ENCODE measurements around the gene NAA40. TPM values are rescaled to one million over a fixed set of nuclear protein-coding genes. Genes with fewer than 3 reads are reported as not detected.

Gene NAA40
- total and polyA plus RNA-seq, 2 of the 13 experiments (the other 11 are each of a cell fraction or from before 2014, with no cell fraction given): 11.1 to 17.9 TPM

- TF ChIP-seq THAP8 (CRISPR knock-in tag; IDR thresholded peaks at IDR 0.05; ENCODE audit: borderline replicate concordance) (no peak), MXI1 (IDR thresholded peaks at IDR 0.05; ENCODE audit: borderline replicate concordance, low read depth, low read length) (peak; percentile 56; the same call in 1 of the 3 replicates), NR2F6 (IDR thresholded peaks at IDR 0.05) (no peak), NR2F6 (CRISPR knock-in tag; IDR thresholded peaks at IDR 0.05) (no peak), ZMAT5 (CRISPR knock-in tag; IDR thresholded peaks at IDR 0.05; ENCODE audit: borderline replicate concordance, low read depth) (no peak), MXD3 (CRISPR knock-in tag; IDR thresholded peaks at IDR 0.05) (no peak), ATF3 (CRISPR knock-in tag; IDR thresholded peaks at IDR 0.05) (no peak), ZNF432 (CRISPR knock-in tag; IDR thresholded peaks at IDR 0.05; ENCODE audit: borderline replicate concordance) (no peak), ZNF878 (CRISPR knock-in tag; IDR thresholded peaks at IDR 0.05) (no peak), HMGXB4 (CRISPR knock-in tag; IDR thresholded peaks at IDR 0.05; ENCODE audit: borderline replicate concordance in 1 of 2, low read depth in 1 of 2) (peak in 1 of 2 experiments; percentile 59; a peak in 1 of 4 replicates), BCL3 (CRISPR knock-in tag; IDR thresholded peaks at IDR 0.05) (no peak), ZNF75D (CRISPR knock-in tag; IDR thresholded peaks at IDR 0.05; ENCODE audit: borderline replicate concordance) (no peak), CREM (IDR thresholded peaks at IDR 0.05) (no peak), CREM (CRISPR knock-in tag; IDR thresholded peaks at IDR 0.05) (no peak), TBP (CRISPR knock-in tag; IDR thresholded peaks at IDR 0.05) (no peak), ZNF44 (CRISPR knock-in tag; IDR thresholded peaks at IDR 0.05) (no peak), ZNF558 (CRISPR knock-in tag; IDR thresholded peaks at IDR 0.05; ENCODE audit: borderline replicate concordance) (peak; percentile 84; the same call in 1 of the 2 replicates), SSRP1 (CRISPR knock-in tag; IDR thresholded peaks at IDR 0.05) (no peak), TEF (CRISPR knock-in tag; IDR thresholded peaks at IDR 0.05) (no peak), ZFP37 (CRISPR knock-in tag; IDR thresholded peaks at IDR 0.05; ENCODE audit: borderline replicate concordance) (no peak), ZNF652 (CRISPR knock-in tag; IDR thresholded peaks at IDR 0.05; ENCODE audit: borderline replicate concordance, low read depth) (0 out of 2 replicates have a peak, but pooled peaks have one; percentile 20), POGK (CRISPR knock-in tag; conservative IDR thresholded peaks at IDR 0.05) (no peak; the same call in 1 of the 2 replicates)
These were observed 21.7 kb upstream of the NAA40 start, which contains the start of gene RCOR2 (continued) for GRCh38 chr11:63916837-63917691.
